ENCODE measurements around the gene KLF9. TPM values are rescaled to one million over a fixed set of nuclear protein-coding genes. Genes with fewer than 3 reads are reported as not detected.

Gene KLF9
- 2.4 to 4.5 TPM (median 3.0 TPM) in 3 replicates for polyA plus RNA-seq
- polyA plus RNA-seq (2011; ENCODE audit: low read depth): 2.4 TPM
- 2.2 and 3.4 TPM in 2 replicates for polyA plus RNA-seq (2011; cell fraction: cytosol; rRNA removed)
- polyA plus RNA-seq (2011; cell fraction: nucleus; rRNA removed): 3.3 and 3.6 TPM in 2 replicates
- polyA plus RNA-seq (2012; ENCODE audit: low replicate concordance): 2.3 and 4.8 TPM in 2 replicates
- polyA minus RNA-seq: 1.4 to 2.3 TPM (median 2.2 TPM) in 3 replicates
- polyA minus RNA-seq (2011; cell fraction: cytosol; rRNA and poly(A)+ RNA removed): 2.9 TPM
- 2.8 and 3.9 TPM in 2 replicates for polyA minus RNA-seq (2011; cell fraction: nucleus; rRNA and poly(A)+ RNA removed)

DNA sequence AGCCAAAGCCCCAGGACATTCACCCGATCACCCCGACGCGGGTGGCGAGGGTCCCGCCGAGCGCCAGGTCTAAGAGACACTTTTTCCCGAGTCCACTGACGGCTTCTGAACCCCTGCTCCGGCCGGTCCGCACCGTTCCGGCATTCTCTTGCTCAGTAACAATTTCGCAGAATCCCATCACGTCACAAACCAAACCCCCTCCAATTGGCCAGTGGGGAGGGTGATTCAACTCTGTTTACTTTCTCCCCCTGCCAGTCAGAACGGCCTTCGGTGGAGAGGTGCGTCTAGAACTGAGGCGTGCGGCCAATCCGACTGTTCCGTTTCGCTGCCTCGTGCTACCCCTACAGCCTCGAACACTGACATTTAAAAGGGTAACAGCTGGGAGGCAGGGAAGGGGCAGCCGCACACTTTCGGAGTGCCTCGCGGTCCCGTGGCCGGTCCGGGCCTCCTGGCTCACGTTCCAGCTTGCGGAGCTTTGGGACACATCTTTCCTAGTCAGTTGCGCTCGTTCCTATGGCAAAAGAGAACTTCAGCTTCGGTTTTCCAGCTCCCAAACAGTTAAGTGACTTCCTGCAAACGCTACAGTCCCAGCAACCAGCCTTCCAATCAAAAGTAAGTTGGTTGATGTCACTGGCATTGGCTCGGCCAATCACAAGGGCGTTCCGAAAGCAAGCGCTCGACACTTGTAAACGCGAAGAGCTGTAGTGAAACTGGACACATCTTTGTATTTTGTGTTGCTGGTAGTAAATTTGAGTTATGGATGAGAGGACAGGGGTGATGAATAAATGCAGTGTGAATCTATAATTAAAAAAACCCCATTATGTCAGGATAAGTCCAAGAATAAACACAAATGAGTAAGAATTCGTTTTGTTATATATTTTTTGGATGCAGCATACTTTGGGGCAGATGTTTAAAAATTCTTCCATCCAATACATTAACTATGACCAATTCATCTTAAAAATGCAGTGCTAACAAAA lies at the start of gene KLF9:
KLF9 (minus strand) TSS at position 859 of the 977 bp plus-strand sequence. CDS start 1,294 bp downstream, outside the sequence.
- H2AFZ ChIP-seq (ENCODE audit: control insufficient read depth, low read length): peak within 1 kb of the TSS; percentile 94
- FAIRE-seq (peak; percentile 90), DNase-seq (ENCODE audit: low read depth, low spot score) (no peak)
- H3K9me1 ChIP-seq (ENCODE audit: control insufficient read depth, extremely low read depth, insufficient read depth, low read length): no peaks in the 10 kb centered on the region
- peak within 1 kb of the TSS; percentile 68 to 89 (median 88) for H3K4me3 ChIP-seq (ENCODE audit: control insufficient read depth in 2 of 3, extremely low read depth in 1 of 3, insufficient read depth in 2 of 3, low read depth in 1 of 3, low read length in 3 of 3)
- no peaks in the 10 kb centered on the region for H3K27me3 ChIP-seq (ENCODE audit: control insufficient read depth, extremely low read depth, insufficient read depth, low read length)
- H3K9me3 ChIP-seq (ENCODE audit: control insufficient read depth, low read depth, low read length): no peaks in the 10 kb centered on the region
- peak within 1 kb of the TSS; percentile 87 for H3K4me2 ChIP-seq (ENCODE audit: control insufficient read depth, extremely low read depth, insufficient read depth, low read depth, low read length)
- peak within 1 kb of the TSS; percentile 94 for H3K9ac ChIP-seq (ENCODE audit: control insufficient read depth, extremely low read depth, insufficient read depth, low read length)
- no peaks in the 10 kb centered on the region for H3K79me2 ChIP-seq (ENCODE audit: control insufficient read depth, insufficient read depth, low read length)
- dilution Hi-C loops (cut with MboI; ENCODE audit: extremely low pct_ligation_motif_present, low sequenced_read_pairs): no loop called here
- H4K20me1 ChIP-seq (ENCODE audit: control insufficient read depth, extremely low read depth, insufficient read depth, low read length): no peaks in the 10 kb centered on the region
- H3K36me3 ChIP-seq (ENCODE audit: control insufficient read depth in 2 of 2, extremely low read depth in 1 of 2, insufficient read depth in 2 of 2, low read length in 2 of 2): no peaks in the 10 kb centered on the region
- peaks cover 27% of the 10 kb centered on the region for H3K4me1 ChIP-seq (ENCODE audit: control insufficient read depth, extremely low read depth, insufficient read depth, low read length)
- peak within 1 kb of the TSS; percentile 93 for H3K27ac ChIP-seq (ENCODE audit: control insufficient read depth, insufficient read depth, low read length)
- no peak for TF ChIP-seq EZH2 (IDR thresholded peaks at IDR 0.05; ENCODE audit: low read length)
- TF ChIP-seq, protein P1, sequence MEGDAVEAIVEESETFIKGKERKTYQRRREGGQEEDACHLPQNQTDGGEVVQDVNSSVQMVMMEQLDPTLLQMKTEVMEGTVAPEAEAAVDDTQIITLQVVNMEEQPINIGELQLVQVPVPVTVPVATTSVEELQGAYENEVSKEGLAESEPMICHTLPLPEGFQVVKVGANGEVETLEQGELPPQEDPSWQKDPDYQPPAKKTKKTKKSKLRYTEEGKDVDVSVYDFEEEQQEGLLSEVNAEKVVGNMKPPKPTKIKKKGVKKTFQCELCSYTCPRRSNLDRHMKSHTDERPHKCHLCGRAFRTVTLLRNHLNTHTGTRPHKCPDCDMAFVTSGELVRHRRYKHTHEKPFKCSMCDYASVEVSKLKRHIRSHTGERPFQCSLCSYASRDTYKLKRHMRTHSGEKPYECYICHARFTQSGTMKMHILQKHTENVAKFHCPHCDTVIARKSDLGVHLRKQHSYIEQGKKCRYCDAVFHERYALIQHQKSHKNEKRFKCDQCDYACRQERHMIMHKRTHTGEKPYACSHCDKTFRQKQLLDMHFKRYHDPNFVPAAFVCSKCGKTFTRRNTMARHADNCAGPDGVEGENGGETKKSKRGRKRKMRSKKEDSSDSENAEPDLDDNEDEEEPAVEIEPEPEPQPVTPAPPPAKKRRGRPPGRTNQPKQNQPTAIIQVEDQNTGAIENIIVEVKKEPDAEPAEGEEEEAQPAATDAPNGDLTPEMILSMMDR (optimal IDR thresholded peaks at IDR 0.05 in 1 of 3, IDR thresholded peaks at IDR 0.05 in 1 of 3, conservative IDR thresholded peaks at IDR 0.05 in 1 of 3; ENCODE audit: extremely low read depth in 1 of 3, insufficient read depth in 2 of 3, low read length in 3 of 3): no peak

DNA sequence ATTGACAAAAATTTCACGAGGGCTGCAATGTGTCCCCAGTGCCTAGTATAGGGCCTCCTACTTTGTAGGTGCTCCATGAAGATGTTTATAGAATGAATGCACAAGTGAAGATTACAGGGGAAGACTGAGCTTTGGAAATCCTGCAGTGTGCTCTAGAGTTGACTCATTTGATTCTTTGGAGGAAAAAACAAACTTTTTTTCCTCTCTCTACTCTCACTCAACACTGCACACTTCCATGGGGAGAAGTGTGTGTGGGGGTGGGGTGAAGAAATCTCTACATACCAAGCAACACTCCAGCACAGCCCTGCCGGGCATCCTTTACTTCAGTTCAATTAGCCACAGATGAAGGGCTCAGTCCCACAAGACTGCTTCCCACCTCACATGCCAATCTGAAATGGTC lies 49.4 kb upstream of the KLF9 start:
- Histone ChIP-seq H3K36me3 (ENCODE audit: control insufficient read depth in 2 of 2, extremely low read depth in 1 of 2, insufficient read depth in 2 of 2, low read length in 2 of 2) (no peaks in the 10 kb centered on the region), H2AFZ (ENCODE audit: control insufficient read depth, low read length) (no peak overlapping the region), H4K20me1 (ENCODE audit: control insufficient read depth, extremely low read depth, insufficient read depth, low read length) (no peaks in the 10 kb centered on the region), H3K9me3 (ENCODE audit: control insufficient read depth, low read depth, low read length) (no peaks in the 10 kb centered on the region), H3K4me1 (ENCODE audit: control insufficient read depth, extremely low read depth, insufficient read depth, low read length) (no peaks in the 10 kb centered on the region), H3K79me2 (ENCODE audit: control insufficient read depth, insufficient read depth, low read length) (no peaks in the 10 kb centered on the region), H3K9ac (ENCODE audit: control insufficient read depth, extremely low read depth, insufficient read depth, low read length) (no peak overlapping the region), H3K4me3 (ENCODE audit: control insufficient read depth in 2 of 3, extremely low read depth in 1 of 3, insufficient read depth in 2 of 3, low read depth in 1 of 3, low read length in 3 of 3) (no peak overlapping the region), H3K27me3 (ENCODE audit: control insufficient read depth, extremely low read depth, insufficient read depth, low read length) (no peaks in the 10 kb centered on the region), H3K9me1 (ENCODE audit: control insufficient read depth, extremely low read depth, insufficient read depth, low read length) (no peaks in the 10 kb centered on the region), H3K27ac (ENCODE audit: control insufficient read depth, insufficient read depth, low read length) (no peak overlapping the region), H3K4me2 (ENCODE audit: control insufficient read depth, extremely low read depth, insufficient read depth, low read depth, low read length) (no peak overlapping the region)
- FAIRE-seq (no peak), DNase-seq (ENCODE audit: low read depth, low spot score) (no peak)
- dilution Hi-C loops (cut with MboI; ENCODE audit: extremely low pct_ligation_motif_present, low sequenced_read_pairs): no loop called here
- TF ChIP-seq EZH2 (IDR thresholded peaks at IDR 0.05; ENCODE audit: low read length): no peak
- TF ChIP-seq, protein P1 (optimal IDR thresholded peaks at IDR 0.05 in 1 of 3, IDR thresholded peaks at IDR 0.05 in 1 of 3, conservative IDR thresholded peaks at IDR 0.05 in 1 of 3; ENCODE audit: extremely low read depth in 1 of 3, insufficient read depth in 2 of 3, low read length in 3 of 3): no peak

Measured in keratinocyte (primary cell).